A204.1 (cell line): ENCODE measurements around the gene FCGBP.

Experiments
- FAIRE-seq: peaks from 2 replicates; lab custom pipeline; 2012; peaks lifted over from hg19 to GRCh38; lab: Jason Lieb, UNC

FCGBP gene

DNA sequence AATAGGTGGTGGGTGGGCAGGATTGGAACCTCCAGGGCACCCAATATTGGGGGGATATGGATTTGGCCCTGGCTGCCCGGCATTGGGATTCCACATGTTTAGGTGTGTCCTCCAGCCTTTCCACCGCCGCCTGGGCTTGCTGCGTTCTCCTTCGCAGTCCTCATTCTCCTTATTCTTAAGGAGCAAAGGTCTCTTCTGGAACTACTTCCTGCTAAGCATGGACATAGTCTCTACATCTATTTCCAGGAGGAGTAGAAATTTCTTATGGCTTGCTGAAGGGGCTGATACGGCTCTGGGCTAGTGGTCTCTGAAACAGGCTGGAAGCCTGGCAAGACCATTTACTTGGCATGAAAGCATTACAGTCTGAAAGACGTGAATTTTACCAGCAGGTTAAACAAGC lies 9.2 kb upstream of the FCGBP start:
- no peak for FAIRE-seq

DNA sequence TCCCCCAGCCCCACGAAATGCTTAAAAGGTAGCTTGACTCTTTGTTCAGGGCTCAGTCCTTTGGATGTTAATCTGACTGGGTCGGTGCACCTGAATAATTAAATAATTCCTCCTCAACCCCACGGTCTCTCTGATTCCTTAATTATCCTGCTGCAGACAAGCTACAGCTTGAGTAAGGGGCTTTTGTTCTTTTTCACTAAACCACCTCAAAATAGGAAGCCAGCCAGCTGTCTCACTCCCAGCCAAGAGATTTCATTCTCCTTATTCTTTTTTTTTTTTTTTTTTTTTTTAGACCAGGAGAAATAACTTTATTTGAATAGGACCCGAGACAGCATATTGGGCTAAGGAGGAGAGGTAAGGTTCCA lies 7.9 kb upstream of the FCGBP start:
- no peak for FAIRE-seq

DNA sequence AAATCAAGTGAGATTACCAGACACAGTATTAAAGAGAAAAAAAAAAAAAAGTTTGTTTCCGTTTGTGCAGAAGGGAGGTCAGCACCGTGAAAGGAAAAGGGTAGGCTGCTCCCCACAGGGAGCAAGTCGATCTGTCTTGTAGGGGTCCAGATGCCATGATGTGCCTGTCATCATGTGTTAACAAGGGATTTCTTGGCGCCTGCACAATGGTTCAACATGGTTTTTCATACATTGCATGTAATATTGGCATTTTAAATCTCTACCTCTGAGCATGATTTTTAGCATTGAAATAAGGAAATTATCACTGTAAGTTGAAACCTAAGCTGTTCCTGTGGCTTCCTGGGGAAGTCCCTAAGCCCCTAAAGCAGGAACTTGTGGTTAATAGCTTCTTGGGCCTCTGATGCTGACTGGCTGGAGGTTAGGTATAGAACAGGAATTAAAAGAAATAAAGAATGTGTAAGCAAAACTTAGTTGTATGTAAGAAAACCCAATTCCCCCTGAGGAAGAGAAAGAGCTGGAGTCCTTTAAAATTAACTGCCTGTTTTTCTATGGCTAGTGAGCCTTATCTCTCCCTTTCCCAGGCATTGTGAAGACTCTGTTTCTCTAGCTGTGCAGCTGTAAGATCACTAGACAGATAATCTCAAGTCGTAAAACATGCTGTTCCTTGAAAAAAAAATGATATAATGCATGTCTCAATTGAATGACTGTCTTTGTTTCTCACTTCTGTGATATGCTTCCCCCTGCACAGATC lies 7.4 kb upstream of the FCGBP start:
- no peak for FAIRE-seq

- FAIRE-seq: no peak
Observed at GRCh38 chr19:39941151-39941550, 6.7 kb upstream of the FCGBP start.

DNA sequence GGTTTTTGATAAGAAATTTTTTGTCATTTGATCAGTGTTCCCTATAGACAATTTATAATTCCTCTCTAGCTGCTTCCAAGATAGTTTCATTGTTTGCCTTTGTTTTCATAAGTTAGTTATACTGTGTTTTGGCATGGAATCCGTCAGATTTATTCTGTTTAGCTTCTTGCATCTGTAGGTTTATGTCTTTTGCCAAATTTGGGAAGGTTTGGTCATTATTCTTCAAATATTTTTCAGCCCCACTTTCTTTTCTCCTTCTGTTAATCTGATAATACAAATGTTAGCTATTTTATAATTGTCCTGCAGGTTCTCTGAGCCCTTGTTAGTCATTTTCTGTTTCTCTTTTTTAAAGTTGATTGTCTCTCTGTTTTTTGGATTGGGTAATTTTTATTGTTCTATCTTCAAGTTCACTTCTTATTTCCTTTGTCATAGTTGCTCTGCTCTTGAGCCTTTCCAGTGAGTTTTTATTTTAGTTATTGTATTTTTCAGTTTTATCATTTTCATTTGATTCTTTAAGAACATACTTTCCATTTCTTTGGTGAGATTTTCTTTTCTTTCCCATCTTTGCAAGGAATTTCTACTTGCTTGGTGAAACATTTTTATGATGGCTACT lies 5.9 kb upstream of the FCGBP start:
- FAIRE-seq: no peak

- FAIRE-seq: no peak
Observed at GRCh38 chr19:39939556-39939955, 5.1 kb upstream of the FCGBP start.

DNA sequence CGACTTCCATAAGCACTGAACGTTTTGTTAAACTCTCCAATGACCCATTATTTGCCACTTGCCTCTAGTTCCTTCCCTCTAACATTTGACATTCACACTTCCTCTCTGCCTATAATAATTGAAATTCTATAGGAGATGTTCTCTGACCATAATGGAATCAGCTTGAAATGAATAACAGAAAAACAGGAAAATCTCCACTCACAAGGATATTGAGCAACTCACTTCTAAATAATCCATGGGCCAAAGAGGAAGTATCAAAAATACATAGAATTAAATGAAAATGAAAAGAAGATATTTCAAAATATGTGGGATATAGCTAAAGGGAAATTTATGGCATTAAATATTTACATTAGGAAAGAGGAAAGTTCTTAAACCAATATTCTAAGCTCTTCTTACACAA lies 3.4 kb upstream of the FCGBP start:
- FAIRE-seq: no peak

DNA sequence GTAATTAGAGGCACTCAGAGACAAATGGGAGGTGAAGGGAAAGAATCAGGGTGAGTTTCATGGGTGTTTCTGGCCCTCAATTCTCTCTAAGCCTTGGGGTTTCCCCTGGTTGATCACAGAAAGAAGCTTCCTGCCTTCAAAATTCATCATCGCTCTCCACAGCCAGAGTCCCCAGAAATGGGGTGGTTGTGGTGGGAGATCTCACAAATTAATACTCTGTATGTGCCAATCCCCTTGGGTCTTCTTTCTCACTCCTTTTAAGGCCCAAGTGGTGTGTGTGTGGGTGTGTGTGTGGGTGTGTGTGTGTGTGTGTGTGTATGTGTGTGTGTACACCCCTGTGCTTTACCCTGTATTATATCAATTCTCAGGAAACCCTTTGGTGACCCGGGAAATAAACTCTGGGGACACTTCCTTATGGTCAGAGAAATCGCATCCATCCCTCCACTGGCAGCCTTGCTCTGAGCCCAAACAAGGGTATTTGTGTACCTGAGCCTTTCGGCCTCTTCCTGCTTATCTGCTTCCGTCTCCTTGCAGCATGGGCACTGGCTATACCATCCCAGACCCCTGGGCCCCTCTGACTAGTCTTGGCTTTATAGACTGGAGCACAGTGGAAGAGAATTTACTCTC lies 2.8 kb upstream of the FCGBP start:
- no peak for FAIRE-seq

- FAIRE-seq: no peak
Observed at GRCh38 chr19:39936622-39937021, 2.2 kb upstream of the FCGBP start.

DNA sequence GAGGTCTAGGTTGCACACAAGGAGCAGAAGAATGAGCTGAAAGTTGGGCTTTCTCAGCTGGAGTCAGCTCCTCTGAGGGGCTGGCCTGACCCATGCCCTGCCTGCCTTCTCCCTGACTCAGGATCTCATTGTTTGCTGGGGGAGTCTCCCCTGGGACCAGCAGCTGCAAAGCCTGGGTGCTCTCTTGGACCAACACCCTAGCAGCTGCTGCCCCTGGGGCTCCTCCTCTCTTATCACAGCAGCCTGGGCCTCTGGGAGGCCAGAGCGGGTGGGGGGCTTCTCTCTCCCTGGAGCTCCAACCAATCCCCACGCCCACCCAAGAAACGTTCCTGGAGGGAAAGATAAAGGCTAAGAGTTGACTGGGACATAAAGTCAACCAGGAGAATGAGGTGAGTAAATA lies 1.6 kb upstream of the FCGBP start:
- FAIRE-seq: no peak

DNA sequence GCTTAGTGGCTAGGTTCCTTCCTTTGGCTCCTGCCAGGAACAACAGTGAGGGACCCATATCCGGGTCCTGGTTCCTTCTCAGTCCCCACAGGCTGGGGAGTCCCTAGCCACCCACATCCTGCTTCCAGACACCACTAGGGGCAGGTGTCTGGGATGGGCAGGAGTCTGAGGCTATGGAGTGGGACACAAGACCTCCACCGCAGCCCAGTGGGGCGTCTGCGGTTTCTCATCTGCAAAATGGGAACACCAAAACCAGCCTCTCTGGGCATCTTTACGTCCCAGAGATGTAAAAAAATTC lies 879 bp upstream of the FCGBP start:
- no peak for FAIRE-seq

DNA sequence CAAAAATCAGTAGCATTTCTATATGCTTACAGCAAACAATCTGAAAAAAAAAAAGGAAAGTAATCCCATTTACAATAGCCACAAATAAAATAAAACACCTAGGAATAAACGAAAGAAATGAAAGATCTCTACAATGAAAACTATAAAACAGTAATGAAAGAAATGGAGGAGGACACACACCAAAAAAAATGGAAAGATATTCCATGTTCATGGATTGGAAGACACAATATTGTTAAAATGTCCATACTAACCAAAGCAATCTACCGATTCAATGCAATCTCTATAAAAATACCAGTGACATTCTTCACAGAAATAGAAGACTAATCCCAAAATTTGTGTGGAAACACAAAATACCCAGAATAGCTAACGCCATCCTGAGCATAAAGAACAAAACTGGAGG lies 4.7 kb downstream of the FCGBP start:
- FAIRE-seq: no peak

- FAIRE-seq: no peak
Observed at GRCh38 chr19:39928357-39928725, 6.1 kb downstream of the FCGBP start.

DNA sequence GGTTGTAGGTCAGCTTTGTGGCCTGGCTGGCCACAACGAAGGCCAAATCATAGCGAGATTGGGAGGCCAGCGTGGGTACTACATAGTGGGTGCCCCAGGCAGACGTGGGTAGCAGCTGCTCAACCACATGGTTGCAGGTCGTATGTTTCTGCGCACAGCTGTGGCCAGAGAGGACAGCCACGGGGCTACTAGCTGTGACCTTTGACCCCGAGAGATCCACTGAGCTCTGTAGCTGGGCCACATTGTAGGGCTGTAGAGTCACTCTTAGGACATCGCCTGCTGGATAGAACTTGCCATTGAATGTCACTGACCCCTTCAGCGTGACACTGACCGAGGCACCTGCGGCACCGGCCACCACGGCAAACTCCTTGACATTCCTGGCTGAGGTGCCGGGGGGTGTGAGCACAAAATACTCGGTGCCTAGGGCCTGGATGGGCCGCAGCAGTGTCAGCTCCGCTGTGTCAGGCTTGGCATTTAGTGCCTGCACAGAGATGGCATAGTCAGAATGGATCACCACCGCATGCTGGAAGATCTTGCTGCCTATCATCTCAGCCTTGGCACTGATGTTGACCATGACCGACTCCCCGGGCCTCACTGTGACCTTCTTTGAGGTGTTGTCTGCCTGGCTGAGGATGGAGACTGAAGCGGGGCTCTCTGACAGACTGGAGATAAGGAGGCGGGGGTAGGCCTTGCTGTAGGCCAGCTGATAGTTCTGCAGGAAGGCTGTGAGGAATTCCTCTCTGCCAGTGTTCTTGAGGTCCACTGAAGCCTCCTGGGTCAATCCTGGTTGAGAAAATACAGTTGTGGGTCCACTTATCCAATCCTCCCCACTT lies 6.7 kb downstream of the FCGBP start:
- FAIRE-seq: no peak

DNA sequence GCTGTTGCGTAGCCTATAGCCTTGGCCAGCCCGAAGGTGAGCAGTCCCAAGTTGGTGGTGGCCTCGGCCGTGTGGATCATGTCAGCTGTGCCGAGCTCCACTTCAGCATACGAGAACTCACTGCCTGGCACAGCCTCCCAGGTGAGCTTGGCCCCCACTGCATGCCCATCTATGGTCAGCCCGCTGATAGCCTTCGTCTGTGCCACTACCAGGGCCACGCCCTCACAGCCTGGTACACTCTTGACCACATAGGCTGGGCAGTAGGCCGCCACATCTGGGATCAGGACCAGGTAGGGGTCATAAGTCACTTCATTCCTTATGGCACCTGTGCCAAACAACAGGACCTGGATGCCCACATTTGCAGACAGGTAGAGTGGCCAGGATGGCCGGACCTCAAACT lies 7.4 kb downstream of the FCGBP start:
- FAIRE-seq: no peak

DNA sequence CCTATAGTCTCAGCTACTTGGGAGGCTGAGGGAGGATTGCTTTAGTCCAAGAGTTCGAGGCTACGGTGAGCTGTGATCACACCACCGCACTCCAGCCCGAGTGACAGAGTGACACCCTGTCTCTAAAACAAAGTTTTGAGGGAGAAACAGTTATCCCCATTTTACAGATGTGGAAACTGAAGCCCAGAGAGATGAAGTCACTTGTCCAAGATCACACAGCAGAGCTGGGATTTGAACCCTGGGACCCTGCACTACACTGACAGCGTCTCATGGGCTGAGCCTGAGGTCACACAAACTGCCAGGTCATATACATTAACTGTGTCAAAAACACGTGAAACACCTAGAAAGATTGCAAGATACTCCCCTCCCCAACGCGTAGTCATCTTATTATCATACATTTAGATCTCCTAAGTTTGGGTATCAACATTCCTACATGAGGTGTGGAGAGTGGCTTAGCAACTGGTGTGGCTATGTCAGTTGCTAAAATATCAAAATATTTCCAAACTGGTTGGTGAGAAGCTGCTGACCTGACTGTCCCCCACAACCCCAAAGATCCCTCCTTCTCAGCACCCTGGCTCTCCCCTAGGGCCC lies 8.2 kb downstream of the FCGBP start:
- FAIRE-seq: no peak

- no peak for FAIRE-seq
Observed at GRCh38 chr19:39924952-39925351, 9.5 kb downstream of the FCGBP start.

GRCh38 chr19:39924389-39924788 lies 10.0 kb downstream of the FCGBP start:
- FAIRE-seq: no peak

GRCh38 chr19:39923862-39924261 lies 10.6 kb downstream of the FCGBP start:
- no peak for FAIRE-seq

- FAIRE-seq: no peak
Observed at GRCh38 chr19:39919976-39920375, 14.5 kb downstream of the FCGBP start.

DNA sequence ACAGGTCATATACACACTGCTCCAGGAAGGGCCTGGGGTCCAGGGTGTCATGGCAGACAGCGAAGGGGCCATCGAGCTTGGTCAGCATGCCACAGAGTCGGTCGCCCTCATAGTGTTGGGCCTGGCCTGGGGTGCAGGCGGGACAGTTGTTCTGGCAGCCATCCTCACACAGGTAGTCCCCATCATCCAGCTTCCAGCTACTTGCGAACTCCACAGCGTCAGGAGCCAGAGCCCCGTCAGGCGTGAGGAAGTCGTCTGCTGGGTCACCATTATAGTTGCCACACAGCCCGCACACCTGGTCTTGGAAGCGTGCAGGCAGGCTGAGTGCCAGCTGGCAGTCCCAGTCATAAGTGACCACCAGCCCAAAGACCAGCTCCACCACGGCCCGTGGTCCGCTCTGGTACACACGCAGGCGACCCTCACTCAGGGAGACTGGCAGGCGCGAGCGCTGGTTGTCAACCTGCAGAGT lies 16.2 kb downstream of the FCGBP start:
- FAIRE-seq: no peak

- FAIRE-seq: no peak
Observed at GRCh38 chr19:39917561-39918182, 16.8 kb downstream of the FCGBP start.
